Small intestine (tissue), 7 donors: ENCODE data around the gene CYP4Z1. TPM values are rescaled to one million over a fixed set of nuclear protein-coding genes. Genes with fewer than 3 reads are reported as not detected.
A peak's percentile ranks its signal among the peaks of the same experiment; 100 is the strongest.
"Not testable (repeated sequence)": the region's sequence is repeated elsewhere in the genome, so short reads cannot be mapped to it uniquely, and the experiment has no call there.

Source experiments
- DNase-seq, 2 donors: peaks; one replicate each; pipeline versions ENCODE4 v3.0.0 to v3.0.0-alpha.2; 2013
- FAIRE-seq: peaks from 2 replicates; lab custom pipeline; 2012; peaks lifted over from hg19 to GRCh38; lab: Jason Lieb, UNC
- H3K27ac ChIP-seq, 3 donors: one replicate each; pipeline ENCODE4 v1.5.1; 2013; ENCODE audit warnings: low read length in 2 of 3, mild to moderate bottlenecking in 2 of 3, control low read depth in 1 of 3, inconsistent platforms in 1 of 3, low read depth in 1 of 3, moderate library complexity in 1 of 3
- H3K27me3 ChIP-seq, 3 donors: one replicate each; pipeline ENCODE4 v1.6.1; 2013; ENCODE audit warnings: low read length in 3 of 3, inconsistent platforms in 1 of 3; ENCODE audit not compliant: control insufficient read depth in 3 of 3, insufficient read depth in 3 of 3
- H3K36me3 ChIP-seq, 3 donors: one replicate each; pipeline ENCODE4 v1.6.1; 2013; ENCODE audit warnings: low read length in 3 of 3, inconsistent platforms in 1 of 3, low read depth in 1 of 3, mild to moderate bottlenecking in 1 of 3, moderate library complexity in 1 of 3; ENCODE audit not compliant: control insufficient read depth in 3 of 3, insufficient read depth in 2 of 3
- H3K4me1 ChIP-seq, 3 donors: one replicate each; pipeline ENCODE4 v1.6.1; 2013; ENCODE audit warnings: low read length in 2 of 3, inconsistent platforms in 1 of 3, low read depth in 1 of 3, mild to moderate bottlenecking in 1 of 3, moderate library complexity in 1 of 3; ENCODE audit not compliant: control insufficient read depth in 3 of 3, insufficient read depth in 2 of 3
- H3K4me3 ChIP-seq, 3 donors: one replicate each; pipeline ENCODE4 v1.5.1; 2013; ENCODE audit warnings: low read length in 3 of 3, control low read depth in 1 of 3, inconsistent platforms in 1 of 3, low read depth in 1 of 3, mild to moderate bottlenecking in 1 of 3, moderate library complexity in 1 of 3
- H3K9me3 ChIP-seq, 2 donors: one replicate each; pipeline ENCODE4 v1.6.1; 2013; ENCODE audit warnings: low read depth in 1 of 2, low read length in 1 of 2; ENCODE audit not compliant: control insufficient read depth in 2 of 2, insufficient read depth in 1 of 2
- WGBS, 3 donors: extraction: QIAGEN DNeasy Blood & Tissue Kit; methylation state at CpG; one replicate each; pipeline ENCODE4 v1.1.7; 2013; 5-methylcytosine and 5-hydroxymethylcytosine counted together
- polyA plus RNA-seq, 4 donors: library from polyadenylated mRNA; stranded (reverse) in 3 of 4; unstranded in 1 of 4; fragments of 200-250 nt in 3 of 4; fragments of 120-200 nt in 1 of 4; gene quantifications; one replicate each; pipeline versions ENCODE4 v1.2.1 to v1.2.3, GENCODE V29; 2013
- donor health status: healthy with polysubstance abuse.
- donor health status: control.
- donor health status: control.
- donor health status: Bipolar disorder and iron deficiency.
- donor health status: healthy.

Gene CYP4Z1
- polyA plus RNA-seq, 4 donors = 0.06 to 0.10 TPM; not detected in 2

- DNase-seq (no peak), FAIRE-seq (no peak)
- WGBS, 3 donors = 90 to 97% (median 93%) methylated on average over 1 of the region's 1 CpG
- H3K27ac ChIP-seq = no peak overlapping the region
- peaks cover 0 to 2% (median 0%) of the 10 kb centered on the region in 3 donors for H3K27me3 ChIP-seq
- H3K4me1 ChIP-seq = no peaks in the 10 kb centered on the region
- H3K4me3 ChIP-seq = no peak overlapping the region
- H3K36me3 ChIP-seq = no peaks in the 10 kb centered on the region
- H3K9me3 ChIP-seq = no peaks in the 10 kb centered on the region
Measured at GRCh38 chr1:47036764-47037163, 30.3 kb upstream of the CYP4Z1 start.

DNA sequence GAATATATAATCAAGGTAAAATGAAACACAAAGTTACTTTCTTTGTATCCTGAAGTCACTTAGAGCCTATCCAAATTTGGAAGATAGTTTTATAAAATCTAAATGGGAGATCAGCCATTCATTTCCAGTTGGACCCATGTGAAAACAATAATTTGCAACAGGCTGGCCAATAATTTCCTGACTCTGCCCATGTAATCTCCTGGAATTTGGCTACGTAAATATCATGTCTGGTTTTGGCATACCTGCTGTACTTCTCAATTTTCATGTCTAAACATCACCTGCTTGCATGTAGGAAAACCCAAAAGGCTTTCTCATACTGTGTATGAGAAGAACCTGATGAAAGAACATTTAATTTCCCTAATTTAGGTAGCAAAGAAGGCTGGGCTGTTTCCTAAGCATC, 7.7 kb upstream of the CYP4Z1 start:
- peaks cover 0 to 4% of the 10 kb centered on the region in 2 donors for H3K9me3 ChIP-seq
- H3K27ac ChIP-seq = no peak overlapping the region
- DNase-seq (no peak), FAIRE-seq (no peak)
- H3K4me1 ChIP-seq = no peaks in the 10 kb centered on the region
- no peaks in the 10 kb centered on the region for H3K27me3 ChIP-seq
- no peak overlapping the region for H3K4me3 ChIP-seq
- 75 to 89% (median 79%) methylated on average over 1 of the region's 1 CpG for WGBS, 3 donors
- H3K36me3 ChIP-seq = no peaks in the 10 kb centered on the region

GRCh38 chr1:47069080-47069479, 2.0 kb downstream of the CYP4Z1 start:
- not testable (repeated sequence) for H3K36me3 ChIP-seq, H3K9me3 ChIP-seq, H3K27ac ChIP-seq, H3K27me3 ChIP-seq, FAIRE-seq, DNase-seq, H3K4me1 ChIP-seq, H3K4me3 ChIP-seq
- WGBS, 3 donors = 57 to 78% (median 74%) methylated on average over 4 of the region's 4 CpGs

- not testable (repeated sequence) for FAIRE-seq, DNase-seq, H3K27me3 ChIP-seq
Measured at GRCh38 chr1:47069509-47069908, 2.5 kb downstream of the CYP4Z1 start.

GRCh38 chr1:47089356-47089755, 22.3 kb downstream of the CYP4Z1 start:
- not testable (repeated sequence) for H3K4me3 ChIP-seq, H3K4me1 ChIP-seq, H3K9me3 ChIP-seq, H3K36me3 ChIP-seq, H3K27ac ChIP-seq, H3K27me3 ChIP-seq, FAIRE-seq
- DNase-seq = peak; percentile 18 to 27
- WGBS, 3 donors = 2 to 11% (median 7%) methylated on average over 3 of the region's 3 CpGs

More at GRCh38 chr1:47069509-47069908, 2.5 kb downstream of the CYP4Z1 start:
- H3K4me3 ChIP-seq, H3K4me1 ChIP-seq, H3K27ac ChIP-seq, H3K36me3 ChIP-seq, H3K9me3 ChIP-seq: not testable (repeated sequence)

DNA sequence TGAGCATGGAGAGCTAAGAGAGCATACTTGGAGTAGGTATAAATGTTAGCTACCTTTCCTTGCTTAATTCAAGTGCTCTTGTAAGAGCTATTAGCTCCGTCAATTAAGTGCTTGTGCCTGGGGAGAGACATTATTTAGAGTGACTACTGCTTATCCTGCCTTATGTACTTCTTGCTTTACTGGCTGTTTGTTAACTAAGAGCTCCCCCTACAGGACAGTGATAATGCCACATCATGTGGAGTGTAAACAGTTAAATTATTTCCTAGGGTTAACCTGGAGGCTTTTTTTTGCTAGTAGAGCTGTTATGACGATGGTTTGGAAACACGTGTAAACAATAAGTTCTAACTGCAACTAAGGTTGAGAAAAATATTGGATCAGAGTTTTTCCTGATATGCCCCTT, 24.4 kb downstream of the CYP4Z1 start:
- not testable (repeated sequence) for H3K4me3 ChIP-seq, H3K9me3 ChIP-seq, FAIRE-seq, H3K27me3 ChIP-seq, H3K36me3 ChIP-seq, H3K27ac ChIP-seq, DNase-seq, H3K4me1 ChIP-seq
- 22 to 28% (median 24%) methylated on average over 3 of the region's 3 CpGs for WGBS, 3 donors

GRCh38 chr1:47104816-47105215, 37.8 kb downstream of the CYP4Z1 start:
- Histone ChIP-seq H3K4me1 (no peaks in the 10 kb centered on the region), H3K4me3 (no peak overlapping the region), H3K27ac (no peak overlapping the region), H3K36me3 (no peaks in the 10 kb centered on the region), H3K27me3 (peaks cover 0 to 2% (median 0%) of the 10 kb centered on the region in 3 donors), H3K9me3 (peaks cover 0 to 13% of the 10 kb centered on the region in 2 donors)
- no peak for FAIRE-seq
- DNase-seq = no peak
- WGBS, 3 donors = 90 to 97% (median 91%) methylated on average over 3 of the region's 3 CpGs

- no peak overlapping the region for H3K4me3 ChIP-seq
- no peak overlapping the region for H3K27ac ChIP-seq
- peaks cover 0 to 2% (median 0%) of the 10 kb centered on the region in 3 donors for H3K27me3 ChIP-seq
- peaks cover 0 to 13% of the 10 kb centered on the region in 2 donors for H3K9me3 ChIP-seq
- H3K36me3 ChIP-seq = no peaks in the 10 kb centered on the region
- WGBS, 3 donors = 88 to 91% (median 91%) methylated on average over 3 of the region's 3 CpGs
- no peak for FAIRE-seq
- H3K4me1 ChIP-seq = no peaks in the 10 kb centered on the region
- no peak for DNase-seq
Measured at GRCh38 chr1:47106792-47107191, 39.8 kb downstream of the CYP4Z1 start.

DNA sequence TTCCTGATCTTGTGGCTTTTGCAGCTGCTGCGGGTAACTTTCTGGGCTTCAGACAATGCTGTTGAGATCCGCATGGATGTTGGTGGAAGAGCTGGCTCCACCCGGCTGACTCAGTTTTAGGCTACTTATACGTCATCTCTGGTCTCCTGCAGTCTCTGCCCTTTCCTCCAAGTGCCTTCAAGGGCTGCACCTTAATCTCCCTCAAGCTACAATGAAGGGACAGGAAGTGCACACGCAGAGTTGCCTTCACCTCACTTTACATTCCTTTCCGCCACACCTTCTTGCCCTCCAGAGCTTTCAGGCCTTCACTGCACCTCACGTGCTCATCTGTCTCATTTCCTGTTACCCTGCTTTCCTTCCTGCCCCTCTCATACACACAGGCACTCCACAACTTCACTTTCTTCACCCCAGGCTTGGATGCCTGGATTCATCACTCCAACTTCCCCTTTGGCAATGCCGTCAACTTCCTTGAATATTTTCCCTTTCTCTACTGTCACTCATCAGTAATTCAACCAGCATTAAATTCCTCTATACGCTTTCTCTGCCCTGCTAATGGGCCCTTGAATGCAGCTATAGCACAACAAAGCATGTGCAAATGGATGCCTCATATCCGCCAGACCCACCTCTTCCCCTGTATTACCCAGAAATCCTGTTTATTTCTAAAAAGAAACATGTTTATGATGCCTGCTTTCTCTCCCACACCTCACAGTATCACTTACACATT, 41.0 kb downstream of the CYP4Z1 start:
- FAIRE-seq, H3K36me3 ChIP-seq, H3K4me1 ChIP-seq, H3K27me3 ChIP-seq, H3K27ac ChIP-seq, H3K4me3 ChIP-seq: not testable (repeated sequence)
- DNase-seq = peak; percentile 5 to 27
- H3K9me3 ChIP-seq = peaks cover 0 to 10% of the 10 kb centered on the region in 2 donors
- 54 to 58% (median 58%) methylated on average over 8 to 10 of the region's 10 CpGs for whole genome bisulfite sequencing, 3 donors
